Smooth muscle cell (in vitro differentiated cells): ENCODE measurements around the gene MED8. TPM values are rescaled to one million over a fixed set of nuclear protein-coding genes. Genes with fewer than 3 reads are reported as not detected.

Experiments
- DNase-seq: peaks from one replicate; lab custom pipeline; 2025; ENCODE audit not compliant: unreplicated experiment; lab: John Stamatoyannopoulos, UW
- H2AFZ ChIP-seq: fragments of 200-600 bp; sonication (generic); 2 replicates; pipeline ENCODE4 v1.6.0; 2016; ENCODE audit warnings: antibody characterized with exemption, low read depth, mild to moderate bottlenecking
- H3F3A ChIP-seq: fragments of 200-600 bp; sonication (generic); 2 replicates; pipeline ENCODE4 v1.6.0; 2017; ENCODE audit warnings: antibody characterized with exemption, low read depth
- H3K27ac ChIP-seq: fragments of 200-600 bp; sonication (generic); 2 replicates; pipeline ENCODE4 v1.5.1; 2016; ENCODE audit warnings: low read depth, mild to moderate bottlenecking
- H3K27me3 ChIP-seq: fragments of 200-600 bp; sonication (generic); 2 replicates; pipeline ENCODE4 v1.6.1; 2016; ENCODE audit warnings: low read depth, mild to moderate bottlenecking
- H3K36me3 ChIP-seq: fragments of 200-600 bp; sonication (generic); 2 replicates; pipeline ENCODE4 v1.5.1; 2016; ENCODE audit warnings: low read depth
- H3K4me1 ChIP-seq: fragments of 200-600 bp; sonication (generic); 2 replicates; pipeline ENCODE4 v1.5.1; 2016; ENCODE audit warnings: low read depth
- H3K4me2 ChIP-seq: fragments of 200-600 bp; sonication (generic); 2 replicates; pipeline ENCODE4 v1.6.0; 2016; ENCODE audit warnings: mild to moderate bottlenecking
- H3K4me3 ChIP-seq: fragments of 200-600 bp; sonication (generic); 2 replicates; pipeline ENCODE4 v1.5.1; 2016; ENCODE audit warnings: mild to moderate bottlenecking
- H3K79me2 ChIP-seq: fragments of 200-600 bp; sonication (generic); 2 replicates; pipeline ENCODE4 v1.6.0; 2016; ENCODE audit warnings: low read depth, mild to moderate bottlenecking
- H3K9ac ChIP-seq: fragments of 200-600 bp; sonication (generic); 2 replicates; pipeline ENCODE4 v1.6.0; 2016; ENCODE audit warnings: low read depth
- H3K9me3 ChIP-seq: fragments of 200-600 bp; sonication (generic); replicated peaks from 2 replicates; pipeline ENCODE4 v1.5.1; 2016; ENCODE audit warnings: low read depth
- H4K20me1 ChIP-seq: fragments of 200-600 bp; sonication (generic); 2 replicates; pipeline ENCODE4 v1.6.0; 2016; ENCODE audit warnings: low read depth
- CTCF ChIP-seq: fragments of 200-600 bp; sonication (generic); IDR thresholded peaks from 2 replicates; pipeline ENCODE4 v1.5.1; 2017; ENCODE audit warnings: borderline replicate concordance, mild to moderate bottlenecking, antibody characterized with exemption; ENCODE audit not compliant: insufficient read depth, poor library complexity, severe bottlenecking
- WGBS: methylation state at CpG from one replicate; pipeline ENCODE4 v1.1.7; 2016; ENCODE audit warnings: low lambda C conversion rate; 5-methylcytosine and 5-hydroxymethylcytosine counted together
- polyA plus RNA-seq: library from polyadenylated mRNA; unstranded; fragments of >200 nt; fragmentation: Nextera tagmentation; extraction: Ambion mirVana; gene quantifications from 2 replicates; pipeline ENCODE4 v1.2.1, GENCODE V29; 2016
- total RNA-seq: library from RNA; depleted of rRNA; stranded (reverse); fragments of >200 nt; gene quantifications from 2 replicates; pipeline ENCODE4 v1.2.3, GENCODE V29; 2014

Gene MED8
- total and polyA plus RNA-seq, 2 experiments from 2014 or later = 61.4 to 76.3 TPM

DNA sequence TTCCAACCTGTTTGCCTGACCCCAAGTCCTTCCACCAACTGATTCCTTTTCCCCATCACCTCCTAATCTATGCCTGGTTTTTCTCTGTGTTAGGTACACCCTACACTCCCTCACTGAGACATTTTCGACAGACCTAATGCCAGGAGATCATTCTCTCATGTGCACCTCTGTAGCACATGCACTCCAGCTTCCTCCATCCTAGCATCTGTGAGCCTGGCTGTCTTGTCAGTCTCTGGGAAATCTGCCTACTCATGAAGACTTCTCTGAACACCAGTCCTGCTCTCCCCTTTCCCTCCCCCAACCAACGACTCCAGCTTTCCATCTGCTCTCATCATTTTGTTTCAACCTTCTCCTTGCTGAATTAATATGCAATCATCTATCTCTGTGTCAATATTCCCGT, 987 bp downstream of the MED8 start:
- H3K4me1 ChIP-seq = peaks cover 16% of the 10 kb centered on the region
- peaks cover 5% of the 10 kb centered on the region for H3K36me3 ChIP-seq
- WGBS = 70% methylated on average over 3 of the region's 3 CpGs
- no peaks in the 10 kb centered on the region for H3F3A ChIP-seq
- no peak for TF ChIP-seq CTCF
- H2AFZ ChIP-seq = no peak overlapping the region
- H3K9ac ChIP-seq = peak overlapping the region; percentile 83
- peak overlapping the region; percentile 64 for H3K27ac ChIP-seq
- H3K4me2 ChIP-seq = peak overlapping the region; percentile 91
- peaks cover 27% of the 10 kb centered on the region for H4K20me1 ChIP-seq
- H3K79me2 ChIP-seq = peaks cover 56% of the 10 kb centered on the region
- H3K9me3 ChIP-seq = no peaks in the 10 kb centered on the region
- no peaks in the 10 kb centered on the region for H3K27me3 ChIP-seq
- H3K4me3 ChIP-seq = peak overlapping the region; percentile 74
- no peak for DNase-seq

- peak overlapping the region; percentile 64 for H3K27ac ChIP-seq
- no peak overlapping the region for H2AFZ ChIP-seq
- peak overlapping the region; percentile 91 for H3K4me2 ChIP-seq
- peak overlapping the region; percentile 74 for H3K4me3 ChIP-seq
- WGBS = 83% methylated on average over 4 of the region's 4 CpGs
- no peaks in the 10 kb centered on the region for H3K27me3 ChIP-seq
- no peaks in the 10 kb centered on the region for H3F3A ChIP-seq
- no peak for TF ChIP-seq CTCF
- H3K36me3 ChIP-seq = peaks cover 5% of the 10 kb centered on the region
- H3K4me1 ChIP-seq = peaks cover 16% of the 10 kb centered on the region
- peaks cover 51% of the 10 kb centered on the region for H3K79me2 ChIP-seq
- no peak for DNase-seq
- H4K20me1 ChIP-seq = peaks cover 27% of the 10 kb centered on the region
- H3K9ac ChIP-seq = peak overlapping the region; percentile 83
- H3K9me3 ChIP-seq = no peaks in the 10 kb centered on the region
Measured at GRCh38 chr1:43387976-43388599, 1.5 kb downstream of the MED8 start.

DNA sequence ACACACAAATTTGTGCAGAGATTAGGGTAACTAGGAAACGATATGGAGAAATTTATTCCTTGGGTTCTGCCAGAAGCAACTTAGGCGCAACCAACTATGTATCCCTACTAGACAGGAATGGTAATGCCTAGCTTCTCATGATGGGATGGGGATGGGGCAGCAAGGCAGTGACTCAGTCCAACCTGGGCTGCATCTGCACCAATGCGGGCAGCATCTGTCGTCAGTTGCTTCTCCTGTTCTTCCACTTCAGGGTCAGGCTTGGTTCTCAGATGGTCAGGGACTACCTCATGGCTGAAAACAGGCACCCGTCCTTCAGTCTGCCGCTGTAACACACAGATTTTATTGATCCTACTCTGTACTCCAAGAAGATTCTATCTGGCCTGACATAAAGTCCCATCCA, 2.9 kb downstream of the MED8 start:
- no peak overlapping the region for H3K4me2 ChIP-seq
- WGBS = 97% methylated on average over 6 of the region's 6 CpGs
- no peak overlapping the region for H3K4me3 ChIP-seq
- peaks cover 42% of the 10 kb centered on the region for H3K79me2 ChIP-seq
- no peak for DNase-seq
- no peaks in the 10 kb centered on the region for H3F3A ChIP-seq
- H4K20me1 ChIP-seq = peaks cover 27% of the 10 kb centered on the region
- H2AFZ ChIP-seq = no peak overlapping the region
- no peaks in the 10 kb centered on the region for H3K27me3 ChIP-seq
- H3K27ac ChIP-seq = peak overlapping the region; percentile 64
- peaks cover 16% of the 10 kb centered on the region for H3K4me1 ChIP-seq
- no peak for TF ChIP-seq CTCF
- no peak overlapping the region for H3K9ac ChIP-seq
- peaks cover 5% of the 10 kb centered on the region for H3K36me3 ChIP-seq
- no peaks in the 10 kb centered on the region for H3K9me3 ChIP-seq

GRCh38 chr1:43383449-43383848, 6.2 kb downstream of the MED8 start:
- Histone ChIP-seq H3K4me3 (no peak overlapping the region), H3K9me3 (no peaks in the 10 kb centered on the region), H4K20me1 (peaks cover 23% of the 10 kb centered on the region), H3K27ac (no peak overlapping the region), H3K9ac (no peak overlapping the region), H3K36me3 (peaks cover 5% of the 10 kb centered on the region), H2AFZ (no peak overlapping the region), H3K79me2 (peaks cover 15% of the 10 kb centered on the region), H3K27me3 (no peaks in the 10 kb centered on the region), H3K4me1 (peaks cover 3% of the 10 kb centered on the region), H3F3A (no peaks in the 10 kb centered on the region), H3K4me2 (no peak overlapping the region)
- 100% methylated on average over 2 of the region's 2 CpGs for WGBS
- no peak for TF ChIP-seq CTCF
- no peak for DNase-seq
